ENCODE results near the gene SLC25A40.
A peak's percentile ranks its signal among the peaks of the same experiment; 100 is the strongest.
"Not testable (repeated sequence)": the region's sequence is repeated elsewhere in the genome, so short reads cannot be mapped to it uniquely, and the experiment has no call there.

Gene SLC25A40

GRCh38 chr7:87876040-87876868, at the start of gene SLC25A40, which contains the start of gene DBF4:
Gene SLC25A40 (minus strand): TSS chr7:87876360. CDS start chr7:87858727, 17,633 bp downstream.
Gene DBF4 (plus strand): TSS chr7:87876493. CDS start chr7:87876733, 240 bp downstream.
- DNase-seq (ENCODE audit: low read depth), result peak; percentile 83

- DNase-seq (ENCODE audit: low read depth), result not testable (repeated sequence)
Measured at GRCh38 chr7:87922759-87923395, 46.7 kb upstream of the SLC25A40 start.

- no peak for DNase-seq (ENCODE audit: low read depth)
Measured at GRCh38 chr7:87920578-87920977, 44.4 kb upstream of the SLC25A40 start.

- DNase-seq (ENCODE audit: low read depth), result no peak
Measured at GRCh38 chr7:87919875-87920274, 43.7 kb upstream of the SLC25A40 start.

GRCh38 chr7:87918740-87919139, 42.6 kb upstream of the SLC25A40 start:
- DNase-seq (ENCODE audit: low read depth), result no peak

- DNase-seq (ENCODE audit: low read depth), result no peak
Measured at GRCh38 chr7:87912121-87912520, 36.0 kb upstream of the SLC25A40 start.

- DNase-seq (ENCODE audit: low read depth), result not testable (repeated sequence)
Measured at GRCh38 chr7:87908814-87909213, 32.7 kb upstream of the SLC25A40 start.

- not testable (repeated sequence) for DNase-seq (ENCODE audit: low read depth)
Measured at GRCh38 chr7:87907136-87907906, 31.2 kb upstream of the SLC25A40 start.

- no peak for DNase-seq (ENCODE audit: low read depth)
Measured at GRCh38 chr7:87899255-87899654, 23.1 kb upstream of the SLC25A40 start.

- DNase-seq (ENCODE audit: low read depth), result no peak
Measured at GRCh38 chr7:87895363-87895762, 19.2 kb upstream of the SLC25A40 start.

GRCh38 chr7:87886875-87887274, 10.7 kb upstream of the SLC25A40 start:
- DNase-seq (ENCODE audit: low read depth), result no peak

GRCh38 chr7:87885018-87885417, 8.9 kb upstream of the SLC25A40 start:
- no peak for DNase-seq (ENCODE audit: low read depth)

- no peak for DNase-seq (ENCODE audit: low read depth)
Measured at GRCh38 chr7:87882151-87882937, 6.2 kb upstream of the SLC25A40 start.

- DNase-seq (ENCODE audit: low read depth), result no peak
Measured at GRCh38 chr7:87878208-87878735, 2.1 kb upstream of the SLC25A40 start.

GRCh38 chr7:87877366-87878040, 1.3 kb upstream of the SLC25A40 start:
- DNase-seq (ENCODE audit: low read depth), result no peak

GRCh38 chr7:87876869-87877234, 692 bp upstream of the SLC25A40 start:
- peak; percentile 35 for DNase-seq (ENCODE audit: low read depth)

GRCh38 chr7:87875151-87876039, 765 bp downstream of the SLC25A40 start:
- no peak for DNase-seq (ENCODE audit: low read depth)

GRCh38 chr7:87874066-87874465, 2.1 kb downstream of the SLC25A40 start:
- no peak for DNase-seq (ENCODE audit: low read depth)

- DNase-seq (ENCODE audit: low read depth), result not testable (repeated sequence)
Measured at GRCh38 chr7:87873328-87873727, 2.8 kb downstream of the SLC25A40 start.

- DNase-seq (ENCODE audit: low read depth), result no peak
Measured at GRCh38 chr7:87872346-87872745, 3.8 kb downstream of the SLC25A40 start.

All from GM04504 (cell line).